K562 (cell line): ENCODE data around the gene SCNN1B.

Experiments used
- ATF2 ChIP-seq: sonication (generic); formaldehyde crosslinking; IDR thresholded peaks from 2 replicates; pipeline ENCODE4 v1.8.1; 2022; ENCODE audit warnings: missing genetic modification reagents
- HMG20B ChIP-seq: fragments of 250-450 bp; sonication (Bioruptor Pico); IDR thresholded peaks from 2 replicates; pipeline ENCODE4 v1.5.0; 2021; ENCODE audit warnings: mild to moderate bottlenecking
- RBM25 ChIP-seq: fragments of 200-400 bp; formaldehyde crosslinking; IDR thresholded peaks from 2 replicates; pipeline ENCODE4 v1.6.1; 2018; ENCODE audit warnings: low read length, low read depth, moderate library complexity; ENCODE audit not compliant: severe bottlenecking
- REST ChIP-seq, 2 experiments: fragments of 450-650 bp; formaldehyde crosslinking in 1 of 2; IDR thresholded peaks; 2 replicates each; pipeline versions ENCODE4 v1.4.0 to v1.6.1; 2014 to 2020; ENCODE audit warnings: mild to moderate bottlenecking in 2 of 2, borderline replicate concordance in 1 of 2, low read depth in 1 of 2
- TAF15 ChIP-seq: fragments of 200-400 bp; formaldehyde crosslinking; IDR thresholded peaks from 2 replicates; pipeline ENCODE4 v1.6.1; 2017; ENCODE audit warnings: mild to moderate bottlenecking, low read depth, low read length, moderate library complexity
- YY1 ChIP-seq, 3 experiments: IDR thresholded peaks; 2 replicates each; pipeline ENCODE4 v1.6.1; 2011; ENCODE audit warnings: low read length in 2 of 3, mild to moderate bottlenecking in 2 of 3, moderate library complexity in 2 of 3, borderline replicate concordance in 1 of 3, control low read depth in 1 of 3, low read depth in 1 of 3; ENCODE audit not compliant: insufficient read depth in 3 of 3, insufficient replicate concordance in 2 of 3, control insufficient read depth in 1 of 3, insufficient read length in 1 of 3; ENCODE audit errors: extremely low read depth in 1 of 3
- ZBTB43 ChIP-seq: sonication (generic); formaldehyde crosslinking; IDR thresholded peaks from 2 replicates; pipeline ENCODE4 v1.8.0; 2023; ENCODE audit warnings: mild to moderate bottlenecking, missing genetic modification reagents
- ZBTB7A ChIP-seq: IDR thresholded peaks from 2 replicates; pipeline ENCODE4 v1.6.1; 2011; ENCODE audit warnings: low read depth, mild to moderate bottlenecking, low read length, moderate library complexity, borderline replicate concordance; ENCODE audit not compliant: control insufficient read depth

GRCh38 chr16:23256440-23256839 is 45.7 kb upstream of the SCNN1B start:
- no peak for TF ChIP-seq TAF15
- no peak for TF ChIP-seq RBM25
- TF ChIP-seq HMG20B = no peak
- no peak for TF ChIP-seq ATF2 (CRISPR knock-in tag)
- no peak for TF ChIP-seq REST (IDR thresholded peaks at IDR 0.05; ENCODE audit: borderline replicate concordance)
- TF ChIP-seq REST (CRISPR knock-in tag; IDR thresholded peaks at IDR 0.05; ENCODE audit: low read depth) = no peak
- no peak for TF ChIP-seq ZBTB43 (CRISPR knock-in tag)
- no peak for TF ChIP-seq ZBTB7A
- TF ChIP-seq YY1 (IDR thresholded peaks at IDR 0.05; ENCODE audit: borderline replicate concordance in 1 of 3, control insufficient read depth in 1 of 3, extremely low read depth in 1 of 3, insufficient read depth in 3 of 3, insufficient read length in 1 of 3, insufficient replicate concordance in 2 of 3, low read depth in 1 of 3, low read length in 2 of 3) = no peak
